CD14-positive monocyte (primary cell): ENCODE results near the gene COL27A1. TPM values are rescaled to one million over a fixed set of nuclear protein-coding genes. Genes with fewer than 3 reads are reported as not detected.

ENCODE experiments used
- DNase-seq, 3 donors: peaks; one replicate each; pipeline ENCODE4 v3.0.0-alpha.2; 2011 to 2022
- H2AFZ ChIP-seq: 2 replicates; pipeline ENCODE4 v1.6.0; 2012; ENCODE audit warnings: mild to moderate bottlenecking, low read depth, low read length, inconsistent platforms; ENCODE audit not compliant: insufficient read depth, poor library complexity, severe bottlenecking
- H3K27ac ChIP-seq, 2 donors: 1 replicate in 1 of 2; 2 replicates in 1 of 2; pipeline ENCODE4 v1.5.1; 2012 to 2013; ENCODE audit warnings: low read length in 2 of 2, control low read depth in 1 of 2, inconsistent platforms in 1 of 2, low read depth in 1 of 2, mild to moderate bottlenecking in 1 of 2
- H3K27me3 ChIP-seq, 2 donors: one replicate each; pipeline versions ENCODE4 v1.6.0 to v1.6.1; 2011 to 2013; ENCODE audit warnings: low read length in 2 of 2; ENCODE audit not compliant: control insufficient read depth in 2 of 2, insufficient read depth in 2 of 2
- H3K36me3 ChIP-seq, 2 donors: replicated peaks in 1 of 2; 1 replicate in 1 of 2; 2 replicates in 1 of 2; pipeline versions ENCODE4 v1.5.1 to v1.6.1; 2012 to 2013; ENCODE audit warnings: low read length in 2 of 2, control low read depth in 1 of 2, inconsistent platforms in 1 of 2, mild to moderate bottlenecking in 1 of 2; ENCODE audit not compliant: insufficient read depth in 2 of 2, control insufficient read depth in 1 of 2
- H3K4me1 ChIP-seq, 2 donors: 1 replicate in 1 of 2; 2 replicates in 1 of 2; pipeline versions ENCODE4 v1.5.1 to v1.6.1; 2012 to 2013; ENCODE audit warnings: low read length in 2 of 2, control low read depth in 1 of 2, inconsistent platforms in 1 of 2, mild to moderate bottlenecking in 1 of 2, moderate library complexity in 1 of 2; ENCODE audit not compliant: insufficient read depth in 2 of 2, control insufficient read depth in 1 of 2
- H3K4me2 ChIP-seq: replicated peaks from 2 replicates; pipeline ENCODE3; 2012; ENCODE audit warnings: low read length, moderate library complexity, mild to moderate bottlenecking; ENCODE audit not compliant: poor library complexity, severe bottlenecking; ENCODE audit errors: extremely low read depth
- H3K4me3 ChIP-seq, 3 experiments: fragments of 200-600 bp in 1 of 3; sonication (generic) in 1 of 3; replicated peaks in 1 of 3; 1 replicate in 2 of 3; 2 replicates in 1 of 3; pipeline ENCODE4 v1.5.1; 2011 to 2013; ENCODE audit warnings: low read length in 3 of 3, mild to moderate bottlenecking in 3 of 3, control low read depth in 2 of 3, low read depth in 2 of 3, inconsistent platforms in 1 of 3, moderate library complexity in 1 of 3
- H3K79me2 ChIP-seq: 2 replicates; pipeline ENCODE4 v1.6.0; 2012; ENCODE audit warnings: mild to moderate bottlenecking, control low read depth, inconsistent platforms, low read length, moderate library complexity; ENCODE audit not compliant: insufficient read depth
- H3K9ac ChIP-seq: 2 replicates; pipeline ENCODE4 v1.6.0; 2017; ENCODE audit warnings: low read length, mild to moderate bottlenecking; ENCODE audit not compliant: insufficient read depth, poor library complexity, severe bottlenecking
- H3K9me3 ChIP-seq, 2 donors: replicated peaks in 1 of 2; 1 replicate in 1 of 2; 2 replicates in 1 of 2; pipeline versions ENCODE4 v1.5.1 to v1.6.1; 2012 to 2013; ENCODE audit warnings: low read length in 2 of 2, control low read depth in 1 of 2; ENCODE audit not compliant: control insufficient read depth in 1 of 2, insufficient read depth in 1 of 2
- H4K20me1 ChIP-seq: 2 replicates; pipeline ENCODE4 v1.6.0; 2012; ENCODE audit warnings: mild to moderate bottlenecking, low read length, control low read depth, moderate library complexity; ENCODE audit not compliant: insufficient read depth
- H3K27ac Mint-ChIP-seq, 7 donors: one replicate each; pipeline ENCODE4 v1.8.0; 2020; ENCODE audit warnings: mild to moderate bottlenecking in 7 of 7, mixed read lengths in 7 of 7, moderate library complexity in 6 of 7, inconsistent platforms in 2 of 7
- H3K27me3 Mint-ChIP-seq, 3 donors: one replicate each; pipeline ENCODE4 v1.8.0; 2021 to 2022; ENCODE audit warnings: low read depth in 3 of 3, mild to moderate bottlenecking in 3 of 3, mixed read lengths in 3 of 3, moderate library complexity in 3 of 3, inconsistent platforms in 1 of 3
- H3K36me3 Mint-ChIP-seq, 2 donors: one replicate each; pipeline ENCODE4 v1.8.0; 2020; ENCODE audit warnings: mixed read lengths in 2 of 2, inconsistent platforms in 1 of 2, mild to moderate bottlenecking in 1 of 2
- H3K4me1 Mint-ChIP-seq: one replicate; pipeline ENCODE4 v1.8.0; 2020; ENCODE audit warnings: mild to moderate bottlenecking, mixed read lengths
- H3K4me3 Mint-ChIP-seq, 2 donors: one replicate each; pipeline ENCODE4 v1.8.0; 2020; ENCODE audit warnings: mild to moderate bottlenecking in 2 of 2, mixed read lengths in 2 of 2, moderate library complexity in 1 of 2
- H3K9me3 Mint-ChIP-seq, 7 donors: one replicate each; pipeline ENCODE4 v1.8.0; 2020 to 2022; ENCODE audit warnings: mixed read lengths in 7 of 7, mild to moderate bottlenecking in 6 of 7, moderate library complexity in 6 of 7, inconsistent platforms in 2 of 7
- CTCF ChIP-seq: fragments of 200-600 bp; IDR thresholded peaks from one replicate; pipeline ENCODE4 v1.8.0; 2022; ENCODE audit warnings: antibody characterized with exemption, mild to moderate bottlenecking
- WGBS: methylation state at CpG from one replicate; pipeline ENCODE4 v1.1.5; 2013; ENCODE audit warnings: missing lambda C conversion rate; ENCODE audit not compliant: insufficient coverage; 5-methylcytosine and 5-hydroxymethylcytosine counted together
- intact Hi-C, 2 donors: fragments of 100-400 bp; cut with micrococcal nuclease; formaldehyde crosslinking; loops; one replicate each; pipeline versions ENCODE4 v1.15.0 to v1.15.1; 2023
- polyA plus RNA-seq, 3 donors: library from polyadenylated mRNA; depleted of rRNA in 1 of 3; unstranded in 2 of 3; stranded (reverse) in 1 of 3; fragments of 300-500 nt in 2 of 3; fragments of >200 nt in 1 of 3; fragmentation: Illumina TruSeq in 2 of 3; gene quantifications; 1 replicate in 2 of 3; 2 replicates in 1 of 3; pipeline ENCODE4 v1.2.3, GENCODE V29; 2012 to 2021

The COL27A1 gene
- polyA plus RNA-seq, 3 donors = 0.03 TPM; not detected in 2

- peak overlapping the region in 1 of 2 donors; percentile 62 for H3K27ac ChIP-seq
- intact Hi-C loops = no loop called here
These were observed 201.5 kb downstream of the COL27A1 start for GRCh38 chr9:114356792-114357191.

GRCh38 chr9:114357360-114357759 lies 202.0 kb downstream of the COL27A1 start:
- Histone ChIP-seq H3K4me2 (no peak overlapping the region), H3K4me1 (no peaks in the 10 kb centered on the region), H2AFZ (no peak overlapping the region), H3K27me3 (no peaks in the 10 kb centered on the region), H3K4me3 (no peak overlapping the region), H3K27ac (peak overlapping the region in 1 of 2 donors; percentile 62), H3K36me3 (peaks cover 96 to 98% of the 10 kb centered on the region in 2 donors), H3K9ac (no peak overlapping the region), H4K20me1 (peaks cover 92% of the 10 kb centered on the region), H3K79me2 (peaks cover 56% of the 10 kb centered on the region), H3K9me3 (no peaks in the 10 kb centered on the region)
- intact Hi-C loops = no loop called here
- 96% methylated on average over 4 of the region's 6 CpGs for WGBS
- TF ChIP-seq CTCF = no peak
- Mint-ChIP-seq H3K9me3 (no peaks in the 10 kb centered on the region), H3K27me3 (no peaks in the 10 kb centered on the region), H3K36me3 (peaks cover 89 to 97% of the 10 kb centered on the region in 2 donors), H3K4me3 (no peak overlapping the region), H3K4me1 (peaks cover 3% of the 10 kb centered on the region), H3K27ac (peak overlapping the region in 4 of 7 donors; percentile 34 to 76 (median 62))
- no peak for DNase-seq

More at GRCh38 chr9:114356792-114357191, 201.5 kb downstream of the COL27A1 start:
- no peaks in the 10 kb centered on the region for H3K4me1 ChIP-seq
- no peaks in the 10 kb centered on the region for H3K27me3 ChIP-seq
- peaks cover 92% of the 10 kb centered on the region for H4K20me1 ChIP-seq
- no peaks in the 10 kb centered on the region for H3K9me3 ChIP-seq
- no peaks in the 10 kb centered on the region for H3K27me3 Mint-ChIP-seq
- peaks cover 96 to 98% of the 10 kb centered on the region in 2 donors for H3K36me3 ChIP-seq
- peaks cover 51% of the 10 kb centered on the region for H3K79me2 ChIP-seq
- no peak for TF ChIP-seq CTCF
- H3K4me2 ChIP-seq = no peak overlapping the region
- H3K9ac ChIP-seq = no peak overlapping the region
- no peak overlapping the region for H2AFZ ChIP-seq
- H3K36me3 Mint-ChIP-seq = peaks cover 87 to 97% of the 10 kb centered on the region in 2 donors
- no peak for DNase-seq
- H3K4me3 ChIP-seq = no peak overlapping the region
- 100% methylated on average over 2 of the region's 6 CpGs for WGBS
- peak overlapping the region in 5 of 7 donors; percentile 34 to 77 (median 74) for H3K27ac Mint-ChIP-seq
- peaks cover 3% of the 10 kb centered on the region for H3K4me1 Mint-ChIP-seq
- H3K4me3 Mint-ChIP-seq = no peak overlapping the region
- no peaks in the 10 kb centered on the region for H3K9me3 Mint-ChIP-seq
